RWPE1 (cell line): Measurements from ENCODE around the gene CCDC188.

Experiments used
- CTCF ChIA-PET: fragments of 350-600 bp; sonication (Branson Sonifier 250); formaldehyde crosslinking; extraction: SDS; loops from one replicate; lab custom pipeline; 2021; lab: Yijun Ruan, JAX
- POLR2A ChIA-PET: fragments of 400-600 bp; formaldehyde crosslinking; extraction: SDS; loops from one replicate; lab custom pipeline; 2020; ENCODE audit warnings: antibody characterized with exemption; ENCODE audit not compliant: low non-redundant PET; lab: Yijun Ruan, JAX
- DNase-seq: peaks from one replicate; pipeline ENCODE4 v3.0.0; 2012; ENCODE audit warnings: low spot score
- H3K27ac ChIP-seq: fragments of 450-650 bp; 2 replicates; pipeline ENCODE4 v1.5.1; 2017
- CTCF ChIP-seq: fragments of 450-650 bp; conservative IDR thresholded peaks from 2 replicates; pipeline ENCODE4 v1.5.1; 2017; ENCODE audit warnings: low read depth, mild to moderate bottlenecking

Gene CCDC188

DNA sequence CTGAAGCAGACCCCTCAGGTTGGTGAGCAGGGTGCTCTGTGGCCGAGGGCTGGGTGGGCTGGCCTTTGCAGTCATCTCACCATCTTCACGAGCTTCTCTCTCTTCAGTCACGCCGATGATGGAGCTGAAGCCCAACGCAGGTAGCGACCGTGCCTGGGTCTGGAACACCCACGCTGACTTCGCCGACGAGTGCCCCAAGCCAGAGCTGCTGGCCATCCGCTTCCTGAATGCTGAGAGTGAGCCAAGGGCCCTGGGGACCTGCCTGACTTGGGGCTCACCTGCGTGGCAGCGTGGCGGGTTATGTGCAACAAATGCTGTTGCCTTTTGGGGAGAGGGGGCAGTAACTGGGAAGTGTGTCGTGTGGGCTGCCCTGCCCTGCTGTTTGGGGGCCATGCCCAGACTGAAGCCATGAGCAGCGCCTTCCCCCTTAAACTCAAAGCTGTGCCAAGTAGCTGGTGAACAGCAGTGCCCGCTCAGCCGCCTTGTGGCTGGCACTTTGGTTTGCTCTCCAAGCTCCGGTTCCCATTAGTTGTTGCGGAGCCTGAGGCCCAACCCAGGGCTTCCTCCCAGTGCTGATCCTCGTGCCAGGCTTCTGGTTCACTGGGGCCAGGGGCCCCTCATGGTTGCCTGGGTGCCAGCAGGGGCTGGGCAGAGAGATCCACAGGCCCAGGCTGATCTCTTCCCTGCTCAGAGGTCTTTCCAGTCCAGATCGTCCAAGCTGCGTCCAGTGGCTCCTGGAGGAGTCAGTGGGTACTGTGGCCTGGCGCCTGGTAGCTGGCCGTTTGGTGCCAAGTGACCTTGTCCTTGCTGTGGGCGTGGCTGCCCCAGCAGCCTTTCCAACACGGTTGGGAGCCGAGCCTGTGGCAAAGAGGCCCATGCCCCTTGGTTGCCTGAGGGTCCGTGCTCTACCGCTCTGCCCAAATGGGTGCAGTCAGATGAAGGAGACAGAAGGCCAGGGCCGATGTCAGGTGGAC is 25.4 kb downstream of the CCDC188 start:
- no peak for TF ChIP-seq CTCF
- ChIA-PET CTCF (interaction anchor here (0.7 kb wide), 1 partner anchor 115 kb away, joined by 3 read pairs; no protein-coding TSS in a partner anchor), POLR2A (no interaction called here)
- peak overlapping the region; percentile 86 for H3K27ac ChIP-seq
- no peak for DNase-seq

DNA sequence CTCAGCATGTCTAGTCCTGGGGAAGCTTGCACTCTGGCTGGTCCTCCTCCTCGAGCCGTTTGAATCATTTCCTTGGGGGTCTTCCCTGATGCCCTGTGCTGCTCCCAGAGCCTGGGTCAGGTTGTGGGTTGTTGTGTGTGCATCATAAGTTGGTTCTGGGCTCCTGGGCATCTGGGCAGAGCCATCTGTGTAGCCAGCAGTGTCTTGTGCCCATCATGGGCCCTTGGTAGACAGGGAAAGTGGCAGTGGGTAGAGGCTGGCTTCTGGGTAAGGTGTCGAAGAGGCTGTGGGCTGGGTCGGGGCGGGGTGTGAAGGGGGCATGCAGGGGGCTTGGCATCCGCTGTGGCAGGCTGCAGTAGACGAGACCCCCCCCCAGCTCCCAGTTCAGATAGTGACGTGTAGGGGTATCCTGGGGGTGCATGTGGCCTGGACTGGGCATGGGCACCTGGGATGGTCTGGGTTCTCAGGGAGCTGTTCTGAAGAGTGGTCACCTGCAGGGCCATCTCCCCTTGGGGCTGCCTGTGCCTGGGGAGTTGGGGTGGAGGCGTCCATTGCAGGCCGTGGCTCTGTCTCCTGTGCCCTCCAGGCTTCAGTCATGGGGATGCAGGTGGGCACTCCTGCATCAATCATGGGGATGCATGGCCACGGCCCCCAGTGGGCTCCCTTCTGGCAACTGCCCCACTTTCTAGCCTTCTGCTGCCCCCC is 26.6 kb downstream of the CCDC188 start:
- ChIA-PET CTCF (no interaction called here), POLR2A (no interaction called here)
- no peak for TF ChIP-seq CTCF
- H3K27ac ChIP-seq, result peak overlapping the region; percentile 86
- DNase-seq, result no peak

- H3K27ac ChIP-seq, result peak overlapping the region; percentile 86
- DNase-seq, result no peak
- ChIA-PET POLR2A (no interaction called here), CTCF (no interaction called here)
- no peak for TF ChIP-seq CTCF
These were observed 27.3 kb downstream of the CCDC188 start for GRCh38 chr22:20123366-20124082.

GRCh38 chr22:20121856-20122415 is 28.9 kb downstream of the CCDC188 start:
- ChIA-PET POLR2A (no interaction called here), CTCF (no interaction called here)
- no peak for TF ChIP-seq CTCF
- DNase-seq, result no peak
- H3K27ac ChIP-seq, result peak overlapping the region; percentile 8; the same call in 1 of the 2 replicates

GRCh38 chr22:20118300-20119020 is 32.4 kb downstream of the CCDC188 start:
- H3K27ac ChIP-seq, result peak overlapping the region; percentile 87
- ChIA-PET POLR2A (no interaction called here), CTCF (no interaction called here)
- TF ChIP-seq CTCF, result no peak
- no peak for DNase-seq
